HG02943 (cell line): Measurements from ENCODE around the gene CHRM2.

Experiments
- ATAC-seq: cut with Tn5 transposase; IDR thresholded peaks from one replicate; pipeline ENCODE4 v1.9.1; 2021; ENCODE audit warnings: mild to moderate bottlenecking, low read depth, moderate library complexity; ENCODE audit not compliant: unreplicated experiment

Gene CHRM2

GRCh38 chr7:137017221-137017620 is 148.8 kb downstream of the CHRM2 start:
- ATAC-seq = no peak

DNA sequence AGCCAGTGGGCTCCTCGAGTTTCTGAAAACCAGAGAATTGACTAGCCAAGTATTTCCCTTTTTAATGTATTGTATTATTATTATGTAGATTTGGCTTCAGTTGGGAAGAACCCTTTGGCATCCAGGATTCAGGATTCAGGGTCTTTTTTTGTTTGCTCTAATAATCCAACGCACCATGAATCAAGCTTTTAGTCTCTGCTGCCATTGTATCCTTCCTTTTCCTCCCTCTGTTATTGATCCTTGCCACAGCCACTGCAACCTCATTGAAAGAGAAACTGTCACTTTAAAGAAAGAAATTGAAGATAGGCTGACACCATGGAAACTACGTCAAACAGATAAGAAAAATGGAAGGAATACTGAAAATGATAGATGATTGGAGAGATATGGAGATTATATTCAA is 150.0 kb downstream of the CHRM2 start:
- ATAC-seq = no peak

GRCh38 chr7:137020351-137020750 is 151.9 kb downstream of the CHRM2 start:
- no peak for ATAC-seq

DNA sequence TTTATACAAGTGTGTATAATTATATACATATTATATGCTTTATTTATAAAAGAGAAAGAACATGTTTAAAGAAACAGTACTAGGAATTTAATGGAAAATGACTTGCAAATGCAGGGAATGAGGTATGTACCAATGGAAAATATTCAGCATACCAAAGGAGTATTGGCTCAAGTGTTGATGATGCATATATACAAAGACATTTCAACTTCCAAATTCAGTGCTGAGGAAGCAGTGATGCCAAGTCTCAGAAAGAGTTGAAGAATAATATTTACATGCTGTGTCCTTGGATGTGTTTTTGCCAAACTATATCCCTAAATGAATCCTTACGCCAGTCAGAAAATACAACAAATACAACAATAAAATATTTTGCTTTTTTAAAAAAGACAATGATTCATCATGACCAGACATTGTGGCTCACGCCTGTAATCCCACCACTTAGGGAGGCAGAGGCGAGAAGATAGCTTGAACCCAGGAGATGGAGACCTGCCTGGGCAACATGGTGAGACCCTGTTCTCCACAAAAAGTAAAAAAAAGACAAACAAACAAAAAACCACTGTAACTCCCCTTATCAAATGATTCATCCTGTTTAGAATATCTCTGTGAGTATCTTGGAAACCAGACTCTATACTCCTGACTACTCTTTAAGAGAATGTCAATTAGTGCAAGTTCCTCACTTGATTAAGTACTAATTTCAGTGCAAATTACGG is 157.2 kb downstream of the CHRM2 start:
- ATAC-seq = no peak

GRCh38 chr7:137026176-137026500 is 157.7 kb downstream of the CHRM2 start:
- no peak for ATAC-seq

- no peak for ATAC-seq
These were observed 164.0 kb downstream of the CHRM2 start for GRCh38 chr7:137032436-137032835.

DNA sequence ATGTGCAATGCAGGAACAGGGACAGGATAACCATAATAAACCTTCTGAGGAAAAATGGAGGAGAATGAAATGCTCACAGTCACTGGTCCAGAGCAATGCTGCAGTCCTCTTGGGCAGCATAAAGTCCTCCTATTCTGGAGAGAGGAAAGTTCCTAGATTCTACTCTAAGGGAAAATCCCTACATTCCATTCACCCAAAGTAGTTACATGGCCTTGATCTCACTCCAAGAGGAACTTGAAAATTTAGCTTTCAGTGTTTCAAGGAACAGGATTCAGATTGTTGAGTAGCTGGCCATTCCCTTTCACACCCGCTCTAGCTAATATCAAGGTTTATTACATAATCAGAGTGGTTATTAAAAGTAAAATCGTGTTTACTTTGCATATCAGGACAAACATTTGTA is 168.3 kb downstream of the CHRM2 start:
- no peak for ATAC-seq

DNA sequence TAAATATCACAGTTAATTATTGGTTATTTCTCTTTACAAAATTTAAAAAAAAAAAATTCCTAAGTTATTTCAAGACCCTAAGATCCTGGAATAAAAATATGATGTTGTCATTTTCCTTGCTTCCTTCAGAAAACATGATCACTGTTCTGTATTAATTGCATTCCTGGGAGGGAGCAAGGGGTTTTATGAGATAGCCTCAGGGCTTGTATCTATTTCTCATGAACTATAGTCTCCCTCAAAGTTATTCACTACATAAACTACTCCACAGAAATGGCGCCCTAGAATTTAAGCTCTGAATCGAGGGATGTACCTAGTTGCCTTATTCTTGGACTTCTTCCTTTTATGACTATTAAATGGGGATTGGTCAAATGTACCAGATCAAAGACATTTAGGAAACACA is 170.3 kb downstream of the CHRM2 start:
- no peak for ATAC-seq

GRCh38 chr7:137040745-137041144 is 172.3 kb downstream of the CHRM2 start:
- no peak for ATAC-seq

DNA sequence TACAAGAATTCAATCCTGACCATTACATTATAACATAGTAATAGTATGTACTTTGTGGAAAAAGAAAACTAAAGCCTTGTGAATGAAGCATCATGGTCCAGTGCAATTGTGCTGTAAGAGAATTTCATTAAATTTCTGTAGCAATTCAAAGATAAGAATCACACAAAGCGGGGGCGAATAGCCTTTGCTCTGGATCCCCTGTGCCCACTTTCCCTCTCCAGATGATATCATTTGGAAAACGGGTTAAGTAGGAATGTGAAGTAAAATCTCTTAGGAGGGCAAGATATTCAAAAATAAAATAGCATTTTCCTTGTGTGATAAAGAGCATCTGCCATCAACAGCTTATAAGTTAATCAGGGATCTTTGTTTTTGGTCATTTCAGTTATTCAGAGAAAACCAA is 177.1 kb downstream of the CHRM2 start:
- ATAC-seq = no peak

DNA sequence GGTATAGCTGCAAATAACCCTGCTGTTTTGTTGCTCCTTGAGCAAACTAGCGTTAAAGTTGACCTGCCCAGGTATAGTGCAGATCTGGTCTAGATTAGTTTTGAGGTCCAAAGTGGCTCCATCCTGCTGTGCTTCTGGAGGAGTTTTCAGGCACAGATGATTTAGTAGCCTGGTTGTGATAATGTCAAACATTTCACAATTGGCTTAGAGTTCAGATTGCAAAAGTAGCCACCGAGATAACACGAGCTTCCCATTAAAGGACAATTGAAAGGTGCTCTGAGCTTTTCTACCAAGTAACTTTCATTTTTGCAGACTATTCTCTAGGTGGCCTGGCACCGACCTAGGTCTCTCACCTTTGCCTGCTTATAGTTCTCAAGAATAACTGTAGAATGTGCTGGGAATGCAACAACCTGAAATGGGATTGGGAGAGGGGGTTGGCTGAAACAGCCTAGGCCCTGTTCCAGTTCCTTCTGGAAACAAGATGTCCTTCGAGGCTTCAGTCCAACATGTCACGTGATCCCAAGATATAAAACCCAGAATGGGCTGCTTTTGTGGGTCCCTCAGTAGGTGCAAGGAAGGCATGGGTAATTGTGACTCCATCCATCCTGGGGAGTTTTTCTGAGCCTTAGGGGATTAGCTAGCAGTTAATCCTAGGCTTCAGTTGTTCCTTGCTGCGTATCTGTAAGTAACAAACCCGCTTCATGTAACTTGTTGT is 201.0 kb downstream of the CHRM2 start:
- no peak for ATAC-seq
